Neural cell (in vitro differentiated cells): ENCODE measurements around the gene FAM9C. TPM values are rescaled to one million over a fixed set of nuclear protein-coding genes. Genes with fewer than 3 reads are reported as not detected.

Source experiments
- H2AFZ ChIP-seq: fragments of 200-600, 300-800 bp; sonication (generic), shearing (Covaris generic); 2 replicates; pipeline ENCODE4 v1.6.0; 2014; ENCODE audit warnings: low read depth, mild to moderate bottlenecking, antibody characterized with exemption, low read length, moderate library complexity
- H3F3A ChIP-seq: fragments of 200-600 bp; shearing (Covaris generic); 2 replicates; pipeline ENCODE4 v1.6.1; 2016; ENCODE audit warnings: mild to moderate bottlenecking, moderate library complexity, mixed read lengths, antibody characterized with exemption, low read length; ENCODE audit not compliant: insufficient read depth, poor library complexity, severe bottlenecking
- H3K27ac ChIP-seq: fragments of 200-600, 300-800 bp; sonication (generic), shearing (Covaris generic); 2 replicates; pipeline ENCODE4 v1.5.1; 2014; ENCODE audit warnings: mild to moderate bottlenecking, low read length, moderate library complexity
- H3K27me3 ChIP-seq: fragments of 300-800, 200-600 bp; sonication (generic), shearing (Covaris generic); 2 replicates; pipeline ENCODE4 v1.6.0; 2014; ENCODE audit warnings: mild to moderate bottlenecking, low read depth, low read length, moderate library complexity; ENCODE audit not compliant: insufficient read depth
- H3K36me3 ChIP-seq: fragments of 300-800, 200-600 bp; sonication (generic), shearing (Covaris generic); 2 replicates; pipeline ENCODE4 v1.5.1; 2014; ENCODE audit warnings: mild to moderate bottlenecking, antibody characterized with exemption, low read length, moderate library complexity; ENCODE audit not compliant: insufficient read depth
- H3K4me2 ChIP-seq: fragments of 300-800, 200-600 bp; sonication (generic), shearing (Covaris generic); 2 replicates; pipeline ENCODE4 v1.6.0; 2014; ENCODE audit warnings: mild to moderate bottlenecking, low read length
- H3K4me3 ChIP-seq: fragments of 300-800, 200-600 bp; sonication (generic), shearing (Covaris generic); 2 replicates; pipeline ENCODE4 v1.5.1; 2014; ENCODE audit warnings: mild to moderate bottlenecking, low read length, moderate library complexity
- H3K79me2 ChIP-seq: fragments of 200-600 bp; shearing (Covaris generic); replicated peaks from 2 replicates; pipeline ENCODE4 v1.6.0; 2014; ENCODE audit warnings: mild to moderate bottlenecking, low read length, moderate library complexity; ENCODE audit not compliant: insufficient read depth
- H3K9ac ChIP-seq: fragments of 300-800, 200-600 bp; sonication (generic), shearing (Covaris generic); 2 replicates; pipeline ENCODE4 v1.6.1; 2016; ENCODE audit warnings: mild to moderate bottlenecking, low read length, mixed read lengths
- H3K9me2 ChIP-seq: fragments of 200-600 bp; shearing (Covaris generic); 2 replicates; pipeline ENCODE4 v1.6.1; 2016; ENCODE audit warnings: mild to moderate bottlenecking, low read length, mixed read lengths; ENCODE audit not compliant: insufficient read depth
- H3K9me3 ChIP-seq: fragments of 200-600, 300-800 bp; sonication (generic), shearing (Covaris generic); 2 replicates; pipeline ENCODE4 v1.6.1; 2016; ENCODE audit warnings: mild to moderate bottlenecking, mixed run types, low read length, moderate library complexity, mixed read lengths
- H4K20me1 ChIP-seq: fragments of 200-600 bp; shearing (Covaris generic); 2 replicates; pipeline ENCODE4 v1.6.1; 2016; ENCODE audit warnings: mild to moderate bottlenecking, mixed run types; ENCODE audit not compliant: insufficient read depth
- CTCF ChIP-seq: fragments of 450-650 bp; IDR thresholded peaks from 2 replicates; pipeline ENCODE4 v1.5.1; 2014; ENCODE audit warnings: antibody characterized with exemption, mild to moderate bottlenecking, moderate library complexity; ENCODE audit not compliant: poor library complexity, severe bottlenecking
- EP300 ChIP-seq: fragments of 450-650 bp; conservative IDR thresholded peaks from 2 replicates; pipeline ENCODE4 v1.6.1; 2014; ENCODE audit warnings: antibody characterized with exemption, mild to moderate bottlenecking, moderate library complexity; ENCODE audit not compliant: poor library complexity, severe bottlenecking
- EZH2 ChIP-seq: fragments of 200-600, 300-800 bp; shearing (Covaris generic), sonication (generic); IDR thresholded peaks from 2 replicates; pipeline ENCODE4 v1.6.1; 2014; ENCODE audit warnings: antibody characterized with exemption, low read length, borderline replicate concordance, mild to moderate bottlenecking; ENCODE audit not compliant: insufficient read depth, poor library complexity, severe bottlenecking
- MXI1 ChIP-seq: fragments of 450-650 bp; conservative IDR thresholded peaks from 2 replicates; pipeline ENCODE4 v1.6.1; 2014; ENCODE audit warnings: antibody characterized with exemption, mild to moderate bottlenecking; ENCODE audit not compliant: poor library complexity, severe bottlenecking
- POLR2AphosphoS5 ChIP-seq: IDR thresholded peaks from 2 replicates; pipeline ENCODE4 v1.6.1; 2012
- RAD21 ChIP-seq: fragments of 450-650 bp; conservative IDR thresholded peaks from 2 replicates; pipeline ENCODE4 v1.6.1; 2014; ENCODE audit warnings: antibody characterized with exemption, mild to moderate bottlenecking, moderate library complexity
- REST ChIP-seq: IDR thresholded peaks from 2 replicates; pipeline ENCODE4 v1.6.1; 2012; ENCODE audit warnings: borderline replicate concordance
- SMC3 ChIP-seq: fragments of 450-650 bp; conservative IDR thresholded peaks from 2 replicates; pipeline ENCODE4 v1.6.1; 2014; ENCODE audit warnings: antibody characterized with exemption, mild to moderate bottlenecking, moderate library complexity; ENCODE audit not compliant: poor library complexity
- TAF1 ChIP-seq: IDR thresholded peaks from 2 replicates; pipeline ENCODE4 v1.6.1; 2012; ENCODE audit warnings: low read depth
- polyA plus RNA-seq: library from polyadenylated mRNA; depleted of rRNA; stranded (reverse); fragments of >200 nt; gene quantifications from 2 replicates; pipeline ENCODE4 v1.2.3, GENCODE V29; 2014

The FAM9C gene
- polyA plus RNA-seq, 1 donor from 2014 or later: not detected

GRCh38 chrX:12992544-12993118, 51.8 kb downstream of the FAM9C start:
- no peak for TF ChIP-seq SMC3
- TF ChIP-seq REST: no peak
- TF ChIP-seq CTCF: no peak
- no peak for TF ChIP-seq EP300
- no peak for TF ChIP-seq RAD21
- TF ChIP-seq MXI1: no peak
- no peak for TF ChIP-seq TAF1
- TF ChIP-seq EZH2: no peak
- no peak for TF ChIP-seq POLR2AphosphoS5
- Histone ChIP-seq H2AFZ (no peak overlapping the region), H3K9me2 (no peaks in the 10 kb centered on the region), H3K79me2 (no peaks in the 10 kb centered on the region), H3K27ac (no peak overlapping the region), H4K20me1 (no peaks in the 10 kb centered on the region), H3F3A (no peaks in the 10 kb centered on the region), H3K4me2 (no peak overlapping the region), H3K9ac (no peak overlapping the region), H3K27me3 (no peaks in the 10 kb centered on the region), H3K36me3 (no peaks in the 10 kb centered on the region), H3K9me3 (no peaks in the 10 kb centered on the region), H3K4me3 (no peak overlapping the region)

GRCh38 chrX:12991575-12991974, 52.8 kb downstream of the FAM9C start:
- Histone ChIP-seq H3F3A (no peaks in the 10 kb centered on the region), H3K4me2 (no peak overlapping the region), H3K9me2 (no peaks in the 10 kb centered on the region), H3K79me2 (no peaks in the 10 kb centered on the region), H3K4me3 (no peak overlapping the region), H3K9ac (no peak overlapping the region), H3K36me3 (no peaks in the 10 kb centered on the region), H3K27ac (no peak overlapping the region), H3K9me3 (no peaks in the 10 kb centered on the region), H4K20me1 (no peaks in the 10 kb centered on the region), H3K27me3 (no peaks in the 10 kb centered on the region), H2AFZ (no peak overlapping the region)
- TF ChIP-seq SMC3 (no peak), RAD21 (no peak), EZH2 (no peak), MXI1 (no peak), POLR2AphosphoS5 (no peak), EP300 (no peak), TAF1 (no peak), CTCF (no peak), REST (no peak)
